ENCODE results near the gene E2F8.

E2F8 gene

DNA sequence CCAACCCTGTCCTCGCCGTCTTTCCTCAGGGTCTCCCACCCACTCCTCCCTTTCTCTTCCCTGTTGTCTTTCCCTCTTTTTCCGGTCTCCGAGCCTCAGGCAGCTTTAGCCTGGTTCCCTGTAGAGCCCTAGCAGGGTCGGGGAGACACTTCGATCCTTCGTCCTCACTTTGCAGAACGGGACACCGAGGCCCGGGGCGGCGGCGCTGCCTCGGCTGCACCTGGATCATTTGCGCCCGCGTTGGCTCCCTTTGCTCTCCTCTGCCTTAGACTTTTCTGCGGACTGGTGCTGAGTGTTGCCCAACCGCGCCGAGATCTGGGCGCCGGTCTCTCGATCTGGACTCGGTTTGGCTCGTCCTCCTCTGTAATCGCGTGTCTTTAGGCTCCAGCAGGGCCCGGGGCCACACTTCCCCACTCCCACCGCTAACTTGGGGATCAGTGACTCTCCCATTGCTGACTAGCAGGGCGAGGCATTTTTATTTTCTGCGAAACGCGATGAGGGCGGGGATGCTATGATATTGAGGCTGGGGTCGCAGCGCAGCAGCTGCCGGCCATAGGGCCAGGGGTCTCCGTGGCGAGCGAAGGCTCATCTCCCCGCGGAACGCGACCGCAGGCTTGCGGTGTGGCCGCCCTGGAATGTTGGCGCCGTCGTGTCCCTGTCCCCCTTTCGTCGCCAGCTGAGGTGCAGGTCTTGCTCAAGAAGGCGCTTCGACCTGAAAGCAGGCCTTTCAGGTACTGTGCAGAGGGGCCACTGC is 1.6 kb upstream of the E2F8 start:
- H3K4me3 ChIP-seq (replicated peaks; ENCODE audit: low read depth, low read length): peak overlapping the region; percentile 79
- peak; percentile 13 for DNase-seq (ENCODE audit: low read depth)
- TF ChIP-seq, protein P1, sequence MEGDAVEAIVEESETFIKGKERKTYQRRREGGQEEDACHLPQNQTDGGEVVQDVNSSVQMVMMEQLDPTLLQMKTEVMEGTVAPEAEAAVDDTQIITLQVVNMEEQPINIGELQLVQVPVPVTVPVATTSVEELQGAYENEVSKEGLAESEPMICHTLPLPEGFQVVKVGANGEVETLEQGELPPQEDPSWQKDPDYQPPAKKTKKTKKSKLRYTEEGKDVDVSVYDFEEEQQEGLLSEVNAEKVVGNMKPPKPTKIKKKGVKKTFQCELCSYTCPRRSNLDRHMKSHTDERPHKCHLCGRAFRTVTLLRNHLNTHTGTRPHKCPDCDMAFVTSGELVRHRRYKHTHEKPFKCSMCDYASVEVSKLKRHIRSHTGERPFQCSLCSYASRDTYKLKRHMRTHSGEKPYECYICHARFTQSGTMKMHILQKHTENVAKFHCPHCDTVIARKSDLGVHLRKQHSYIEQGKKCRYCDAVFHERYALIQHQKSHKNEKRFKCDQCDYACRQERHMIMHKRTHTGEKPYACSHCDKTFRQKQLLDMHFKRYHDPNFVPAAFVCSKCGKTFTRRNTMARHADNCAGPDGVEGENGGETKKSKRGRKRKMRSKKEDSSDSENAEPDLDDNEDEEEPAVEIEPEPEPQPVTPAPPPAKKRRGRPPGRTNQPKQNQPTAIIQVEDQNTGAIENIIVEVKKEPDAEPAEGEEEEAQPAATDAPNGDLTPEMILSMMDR (IDR thresholded peaks at IDR 0.05; ENCODE audit: low read length, missing control alignments): no peak

DNA sequence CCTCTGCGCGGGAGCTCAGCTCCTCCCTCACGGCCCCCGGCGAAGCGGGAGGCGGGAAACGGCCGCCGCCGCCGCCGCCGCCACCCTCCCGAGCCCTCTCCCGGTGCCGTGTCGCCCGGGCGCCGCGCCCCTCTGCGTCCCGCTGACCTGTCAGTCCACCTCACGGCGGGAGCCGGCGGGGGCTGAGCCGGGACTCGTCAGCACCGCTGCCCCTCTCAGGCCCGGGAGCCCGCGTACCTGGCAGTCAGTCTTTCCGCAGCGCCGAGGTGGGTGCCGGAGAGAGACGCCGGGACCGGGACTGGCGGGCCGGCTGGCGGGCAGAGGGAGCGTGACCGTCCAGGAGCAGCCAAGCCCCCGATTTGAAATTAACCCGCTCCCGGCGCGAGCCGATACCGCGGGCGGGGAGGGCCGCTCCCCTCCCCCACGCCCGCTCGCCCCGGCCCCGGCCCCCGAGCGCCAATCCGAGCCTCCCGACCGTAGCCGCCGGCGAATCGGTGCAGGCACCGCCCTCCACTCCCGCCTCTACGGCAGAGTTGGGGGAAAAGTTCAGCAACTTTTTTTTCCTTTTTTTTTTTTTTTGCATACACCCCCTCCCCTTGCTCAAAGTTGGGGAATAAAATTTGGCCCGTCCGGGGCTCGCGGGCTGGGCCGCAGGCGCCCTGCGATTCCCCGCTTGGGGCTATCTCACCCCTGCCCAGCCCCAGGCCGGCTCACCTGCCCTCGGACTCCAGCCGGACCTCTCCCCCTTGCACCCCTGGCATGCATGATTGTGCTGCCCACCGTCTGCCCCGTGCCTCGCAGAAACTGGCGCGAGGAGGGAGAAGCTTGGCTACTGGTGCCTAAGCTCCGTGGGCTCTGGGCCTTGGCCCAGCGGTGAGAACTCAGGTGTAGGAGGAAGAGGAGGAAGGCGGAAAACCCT is 774 bp upstream of the E2F8 start:
- DNase-seq (ENCODE audit: low read depth): no peak
- TF ChIP-seq, protein P1 (IDR thresholded peaks at IDR 0.05; ENCODE audit: low read length, missing control alignments): no peak
- peak overlapping the region; percentile 79 for H3K4me3 ChIP-seq (replicated peaks; ENCODE audit: low read depth, low read length)

DNA sequence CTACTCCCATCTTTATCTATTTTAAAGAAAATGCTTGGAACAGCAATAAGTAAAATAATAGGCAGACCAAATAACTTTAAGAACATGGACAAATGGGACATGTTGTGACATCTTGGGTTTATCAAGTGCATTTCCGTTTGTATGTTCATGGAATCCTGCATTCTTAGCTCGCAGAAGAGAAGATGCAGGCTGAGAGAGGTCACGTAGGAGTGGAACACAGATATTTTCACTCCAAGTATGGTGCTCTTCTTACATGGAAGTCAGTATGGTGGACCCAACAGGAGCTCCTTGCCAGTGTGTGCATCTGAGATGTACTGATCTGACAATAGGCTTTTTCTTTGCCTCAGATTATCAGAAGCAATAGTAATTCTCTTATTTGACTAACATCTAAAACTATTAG is 1.7 kb downstream of the E2F8 start:
- H3K4me3 ChIP-seq (replicated peaks; ENCODE audit: low read depth, low read length): no peak overlapping the region

DNA sequence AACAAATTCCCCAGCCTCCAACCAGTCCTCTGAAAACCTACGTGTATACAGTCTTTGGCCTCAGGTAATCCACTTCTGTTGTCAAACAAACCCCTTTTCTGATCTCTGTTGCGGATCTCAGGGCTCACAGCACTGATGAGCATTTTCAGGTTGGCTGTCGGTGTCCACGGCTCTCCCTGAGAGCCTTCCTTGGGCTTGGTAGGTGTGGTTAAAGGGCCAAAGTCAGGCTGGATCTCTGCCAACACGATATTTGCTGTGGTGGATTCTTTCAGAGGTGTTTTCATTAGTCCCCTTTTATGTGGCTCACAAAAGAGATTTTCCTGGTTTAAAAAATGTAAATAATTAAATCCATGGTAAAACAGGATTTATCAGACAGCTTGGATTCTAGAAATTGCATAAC is 2.9 kb downstream of the E2F8 start:
- no peak overlapping the region for H3K4me3 ChIP-seq (replicated peaks; ENCODE audit: low read depth, low read length)
- TF ChIP-seq, protein P1 (IDR thresholded peaks at IDR 0.05; ENCODE audit: low read length, missing control alignments): no peak
- DNase-seq (ENCODE audit: low read depth): no peak

More for the DNA sequence above, 1.7 kb downstream of the E2F8 start:
- TF ChIP-seq, protein P1 (IDR thresholded peaks at IDR 0.05; ENCODE audit: low read length, missing control alignments): no peak
- no peak for DNase-seq (ENCODE audit: low read depth)

DNA sequence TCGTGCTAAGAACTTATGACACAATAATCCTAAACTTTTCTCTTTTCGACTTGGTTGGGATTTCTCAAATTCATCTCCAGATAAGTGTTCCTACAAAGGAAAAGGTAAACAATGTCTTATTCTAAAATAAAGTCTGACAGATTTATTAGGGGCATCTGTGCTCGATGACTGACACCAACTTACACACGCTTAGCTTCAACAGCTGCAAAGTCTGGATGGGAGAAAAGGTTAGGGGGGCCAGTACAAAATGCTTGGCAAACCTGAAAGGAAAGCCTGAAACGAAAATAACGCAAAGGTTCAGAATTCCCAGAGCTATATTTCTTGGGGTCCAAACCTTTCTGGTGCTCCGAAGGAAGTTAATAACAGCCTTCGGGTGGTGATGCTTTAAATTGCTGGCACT is 3.4 kb downstream of the E2F8 start:
- TF ChIP-seq, protein P1 (IDR thresholded peaks at IDR 0.05; ENCODE audit: low read length, missing control alignments): no peak
- no peak overlapping the region for H3K4me3 ChIP-seq (replicated peaks; ENCODE audit: low read depth, low read length)
- no peak for DNase-seq (ENCODE audit: low read depth)

DNA sequence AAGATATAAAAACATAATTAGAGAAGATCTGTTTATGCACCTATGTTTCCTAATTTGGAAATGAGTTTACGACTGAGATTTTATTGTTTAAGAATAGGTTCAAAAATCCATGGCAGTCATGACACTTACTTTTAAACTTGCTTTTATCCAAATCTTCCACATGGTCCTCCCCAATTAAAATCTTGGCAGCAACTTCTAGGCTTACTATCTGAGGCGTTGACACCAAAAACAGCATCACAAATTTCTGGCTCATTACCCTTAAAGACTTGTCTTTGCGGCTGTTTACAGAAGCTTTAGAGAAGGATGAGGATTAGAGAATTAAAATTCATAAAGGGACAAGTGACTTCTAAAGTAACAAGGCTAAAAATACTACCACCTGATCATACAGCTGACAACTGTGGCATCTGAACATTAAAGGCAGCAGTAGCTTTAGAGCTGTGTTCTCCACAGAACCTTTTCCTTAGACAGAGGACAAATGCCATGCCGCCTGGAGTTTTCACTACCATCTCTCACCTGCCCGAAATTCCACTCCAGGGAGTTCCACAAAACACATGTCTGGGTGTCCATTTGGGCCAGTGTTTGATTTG is 6.4 kb downstream of the E2F8 start:
- no peak overlapping the region for H3K4me3 ChIP-seq (replicated peaks; ENCODE audit: low read depth, low read length)
- TF ChIP-seq, protein P1 (IDR thresholded peaks at IDR 0.05; ENCODE audit: low read length, missing control alignments): no peak
- DNase-seq (ENCODE audit: low read depth): no peak

Data from fibroblast of pulmonary artery (primary cell).